ENCODE data around the gene KIF3A.
"Not testable (repeated sequence)": the region's sequence is repeated elsewhere in the genome, so short reads cannot be mapped to it uniquely, and the experiment has no call there.

KIF3A gene

GRCh38 chr5:132718544-132719312 lies 18.6 kb downstream of the KIF3A start:
- DNase-seq (ENCODE audit: low spot score): no peak

GRCh38 chr5:132714456-132715307 lies 22.7 kb downstream of the KIF3A start:
- peak; percentile 30 for DNase-seq (ENCODE audit: low spot score)

- DNase-seq (ENCODE audit: low spot score): no peak
Measured at GRCh38 chr5:132708645-132709044, 28.7 kb downstream of the KIF3A start.

GRCh38 chr5:132704875-132705274 lies 32.5 kb downstream of the KIF3A start:
- DNase-seq (ENCODE audit: low spot score): no peak

- no peak for DNase-seq (ENCODE audit: low spot score)
Measured at GRCh38 chr5:132695956-132696355, 41.4 kb downstream of the KIF3A start.

GRCh38 chr5:132692632-132692967 lies 44.7 kb downstream of the KIF3A start:
- no peak for DNase-seq (ENCODE audit: low spot score)

- not testable (repeated sequence) for DNase-seq (ENCODE audit: low spot score)
Measured at GRCh38 chr5:132691755-132692631, 45.4 kb downstream of the KIF3A start.

GRCh38 chr5:132690156-132690555 lies 47.2 kb downstream of the KIF3A start:
- no peak for DNase-seq (ENCODE audit: low spot score)

- DNase-seq (ENCODE audit: low spot score): no peak
Measured at GRCh38 chr5:132689513-132689912, 47.8 kb downstream of the KIF3A start.

GRCh38 chr5:132688536-132689339 lies 48.6 kb downstream of the KIF3A start:
- DNase-seq (ENCODE audit: low spot score): no peak

GRCh38 chr5:132687995-132688394 lies 49.4 kb downstream of the KIF3A start:
- no peak for DNase-seq (ENCODE audit: low spot score)

- no peak for DNase-seq (ENCODE audit: low spot score)
Measured at GRCh38 chr5:132686193-132686592, 51.2 kb downstream of the KIF3A start.

- DNase-seq (ENCODE audit: low spot score): no peak
Measured at GRCh38 chr5:132684922-132685720, 52.2 kb downstream of the KIF3A start.

GRCh38 chr5:132684491-132684890 lies 52.9 kb downstream of the KIF3A start:
- DNase-seq (ENCODE audit: low spot score): no peak

- no peak for DNase-seq (ENCODE audit: low spot score)
Measured at GRCh38 chr5:132681983-132682382, 55.4 kb downstream of the KIF3A start.

GRCh38 chr5:132681476-132681831 lies 55.9 kb downstream of the KIF3A start:
- no peak for DNase-seq (ENCODE audit: low spot score)

- DNase-seq (ENCODE audit: low spot score): no peak
Measured at GRCh38 chr5:132680780-132681475, 56.4 kb downstream of the KIF3A start.

GRCh38 chr5:132679717-132680380 lies 57.5 kb downstream of the KIF3A start:
- DNase-seq (ENCODE audit: low spot score): no peak

- DNase-seq (ENCODE audit: low spot score): no peak
Measured at GRCh38 chr5:132679166-132679565, 58.2 kb downstream of the KIF3A start.

- no peak for DNase-seq (ENCODE audit: low spot score)
Measured at GRCh38 chr5:132678735-132679134, 58.6 kb downstream of the KIF3A start.

Data from pons (tissue), 1 donor.